Activated naive CD4-positive, alpha-beta T cell treated with anti-CD3 and anti-CD28 coated beads, Interleukin-2, amount 50 U/mL, for 24 hours (primary cell): Measurements from ENCODE around the gene NCBP2.

ENCODE experiments used
- H3K27ac Mint-ChIP-seq: one replicate; pipeline ENCODE4 v1.8.0; 2021; ENCODE audit warnings: mild to moderate bottlenecking, mixed read lengths
- H3K27me3 Mint-ChIP-seq: one replicate; pipeline ENCODE4 v1.8.0; 2021; ENCODE audit warnings: mixed read lengths
- H3K36me3 Mint-ChIP-seq: one replicate; pipeline ENCODE4 v1.8.0; 2021; ENCODE audit warnings: mixed read lengths
- H3K4me1 Mint-ChIP-seq: one replicate; pipeline ENCODE4 v1.8.0; 2021; ENCODE audit warnings: mixed read lengths
- H3K4me3 Mint-ChIP-seq: one replicate; pipeline ENCODE4 v1.8.0; 2021; ENCODE audit warnings: mild to moderate bottlenecking, mixed read lengths
- H3K9me3 Mint-ChIP-seq: one replicate; pipeline ENCODE4 v1.8.0; 2021; ENCODE audit warnings: mixed read lengths

The NCBP2 gene

DNA sequence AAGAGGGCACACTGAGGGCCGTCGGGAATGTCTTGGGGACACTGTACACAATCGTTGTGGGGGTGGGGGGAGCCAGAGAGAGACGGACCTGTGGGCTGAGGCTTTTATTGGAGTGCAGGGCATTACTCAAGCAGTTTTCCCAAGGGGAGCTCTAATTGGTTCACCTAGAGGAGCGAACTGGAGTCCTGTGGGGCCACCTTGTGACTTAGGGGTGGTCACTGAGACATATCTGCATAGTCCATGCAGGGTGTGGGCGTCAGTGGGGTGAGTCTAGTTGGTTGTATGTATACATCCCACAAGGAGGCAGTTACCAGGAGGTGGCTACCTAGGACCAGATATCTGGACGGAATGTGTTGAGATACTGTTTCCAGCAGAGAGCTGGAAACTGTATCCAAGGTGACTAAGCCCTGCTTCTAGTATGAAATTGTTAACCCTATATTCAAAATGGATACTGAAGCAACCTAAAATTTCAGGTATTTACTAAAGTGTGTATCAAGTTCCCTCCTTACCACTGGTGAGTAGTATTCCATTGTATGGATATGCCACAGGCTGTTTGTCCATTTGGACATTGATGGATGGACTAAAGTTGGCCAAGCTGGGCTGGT lies 28.9 kb upstream of the NCBP2 start:
- Mint-ChIP-seq H3K36me3 (no peaks in the 10 kb centered on the region), H3K4me1 (no peaks in the 10 kb centered on the region), H3K27ac (no peak overlapping the region), H3K4me3 (no peak overlapping the region), H3K27me3 (no peaks in the 10 kb centered on the region), H3K9me3 (no peaks in the 10 kb centered on the region)

DNA sequence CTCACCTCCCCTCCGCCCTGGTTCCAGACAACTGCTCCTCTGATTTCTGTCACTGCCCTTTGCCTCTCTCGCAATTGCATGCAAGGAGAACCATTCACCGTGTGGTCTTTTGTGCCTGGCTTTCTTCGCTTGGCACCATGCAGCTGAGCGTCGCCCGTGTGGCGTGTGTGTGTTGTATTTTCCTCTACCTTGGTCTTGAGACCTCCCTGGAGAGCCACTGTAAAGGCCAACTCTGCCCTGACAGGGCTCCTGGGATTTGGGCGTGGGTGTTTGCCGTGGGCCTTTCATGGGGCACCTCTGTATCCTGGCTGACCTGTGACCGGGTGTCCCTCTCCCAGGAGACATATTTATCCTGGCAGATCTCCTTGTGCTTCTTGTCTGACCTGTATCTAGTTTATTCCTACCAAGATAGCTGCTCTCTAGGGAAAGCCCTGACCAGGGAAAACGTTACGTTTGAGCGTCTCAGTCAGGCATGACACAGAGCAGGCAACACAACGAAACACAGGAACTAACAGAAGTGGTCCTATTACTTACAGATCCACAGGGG lies 28.3 kb upstream of the NCBP2 start:
- Mint-ChIP-seq H3K4me3 (peak overlapping the region; percentile 80), H3K27me3 (no peaks in the 10 kb centered on the region), H3K36me3 (no peaks in the 10 kb centered on the region), H3K27ac (peak overlapping the region; percentile 55), H3K4me1 (no peaks in the 10 kb centered on the region), H3K9me3 (no peaks in the 10 kb centered on the region)

DNA sequence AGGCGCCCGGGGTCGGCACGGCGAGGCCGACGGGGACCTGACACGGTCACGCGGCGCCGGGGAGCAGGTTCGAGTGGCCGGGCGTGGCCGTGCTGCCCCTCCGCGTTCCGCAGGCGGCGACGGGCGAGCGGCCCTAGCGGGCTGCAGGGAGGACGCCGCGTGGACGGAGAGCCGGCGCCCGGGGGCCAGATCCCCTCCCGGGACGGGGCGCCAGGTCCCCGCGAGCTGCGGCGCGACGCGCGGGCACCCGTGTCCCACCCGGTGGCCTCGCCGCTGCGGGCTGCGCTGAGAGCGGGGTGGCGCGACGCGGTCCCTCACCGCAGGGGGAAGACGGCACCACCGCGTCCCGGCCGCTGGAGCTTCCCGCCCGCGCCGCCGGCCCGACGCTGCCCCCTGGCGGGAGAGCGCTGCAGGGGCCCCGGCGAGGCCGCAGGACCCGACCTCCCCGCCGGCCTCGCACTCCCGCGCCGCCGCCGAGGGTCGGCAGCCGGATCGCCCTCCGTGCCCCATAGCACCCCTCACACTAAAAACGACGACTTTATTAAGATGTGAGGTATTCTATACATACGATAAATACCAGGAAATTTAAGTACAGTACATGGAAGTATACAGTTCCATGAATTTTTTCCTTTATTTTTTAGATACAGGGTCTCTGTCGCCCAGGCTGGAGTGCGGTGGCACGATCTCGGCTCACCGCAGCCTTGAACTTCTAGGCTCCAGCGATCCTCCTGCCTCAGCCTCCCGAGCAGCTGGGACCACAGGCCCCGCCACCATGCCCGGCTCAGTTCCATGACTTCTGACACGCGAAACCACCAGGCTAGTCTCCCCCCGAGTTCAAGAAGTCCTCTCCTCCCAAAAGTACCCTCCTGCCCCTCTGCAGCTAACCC lies 27.6 kb upstream of the NCBP2 start:
- no peaks in the 10 kb centered on the region for H3K4me1 Mint-ChIP-seq
- no peaks in the 10 kb centered on the region for H3K36me3 Mint-ChIP-seq
- H3K27me3 Mint-ChIP-seq = no peaks in the 10 kb centered on the region
- H3K4me3 Mint-ChIP-seq = peak overlapping the region; percentile 80
- H3K9me3 Mint-ChIP-seq = no peaks in the 10 kb centered on the region
- H3K27ac Mint-ChIP-seq = peak overlapping the region; percentile 55

DNA sequence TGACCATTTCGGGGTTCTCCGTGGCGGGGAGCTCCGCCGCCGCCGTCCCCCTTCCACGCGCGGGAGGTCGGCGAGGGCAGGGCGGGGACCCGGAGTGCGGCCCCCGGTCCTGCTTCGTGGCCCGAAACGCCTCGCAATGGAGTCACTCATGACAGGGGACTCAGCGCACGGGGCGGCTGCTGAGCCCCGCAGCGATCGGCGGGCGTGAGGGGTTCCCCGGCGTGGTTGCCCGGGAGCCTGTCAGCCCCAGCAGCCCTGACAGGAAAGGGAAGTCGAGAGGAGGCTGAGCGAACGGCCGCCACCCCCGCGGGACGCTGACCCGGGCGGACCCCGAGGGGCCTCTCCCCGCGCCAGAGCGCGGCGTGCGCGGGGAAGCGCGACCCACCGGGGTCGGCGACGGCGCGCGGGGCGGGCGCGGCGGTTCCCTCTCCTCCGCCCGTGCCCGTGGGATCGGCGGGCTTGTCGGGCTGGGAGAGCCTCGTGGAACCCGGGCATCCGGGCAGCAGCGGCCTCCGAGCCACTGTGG lies 26.9 kb upstream of the NCBP2 start:
- Mint-ChIP-seq H3K4me3 (peak overlapping the region; percentile 85), H3K27ac (no peak overlapping the region)

DNA sequence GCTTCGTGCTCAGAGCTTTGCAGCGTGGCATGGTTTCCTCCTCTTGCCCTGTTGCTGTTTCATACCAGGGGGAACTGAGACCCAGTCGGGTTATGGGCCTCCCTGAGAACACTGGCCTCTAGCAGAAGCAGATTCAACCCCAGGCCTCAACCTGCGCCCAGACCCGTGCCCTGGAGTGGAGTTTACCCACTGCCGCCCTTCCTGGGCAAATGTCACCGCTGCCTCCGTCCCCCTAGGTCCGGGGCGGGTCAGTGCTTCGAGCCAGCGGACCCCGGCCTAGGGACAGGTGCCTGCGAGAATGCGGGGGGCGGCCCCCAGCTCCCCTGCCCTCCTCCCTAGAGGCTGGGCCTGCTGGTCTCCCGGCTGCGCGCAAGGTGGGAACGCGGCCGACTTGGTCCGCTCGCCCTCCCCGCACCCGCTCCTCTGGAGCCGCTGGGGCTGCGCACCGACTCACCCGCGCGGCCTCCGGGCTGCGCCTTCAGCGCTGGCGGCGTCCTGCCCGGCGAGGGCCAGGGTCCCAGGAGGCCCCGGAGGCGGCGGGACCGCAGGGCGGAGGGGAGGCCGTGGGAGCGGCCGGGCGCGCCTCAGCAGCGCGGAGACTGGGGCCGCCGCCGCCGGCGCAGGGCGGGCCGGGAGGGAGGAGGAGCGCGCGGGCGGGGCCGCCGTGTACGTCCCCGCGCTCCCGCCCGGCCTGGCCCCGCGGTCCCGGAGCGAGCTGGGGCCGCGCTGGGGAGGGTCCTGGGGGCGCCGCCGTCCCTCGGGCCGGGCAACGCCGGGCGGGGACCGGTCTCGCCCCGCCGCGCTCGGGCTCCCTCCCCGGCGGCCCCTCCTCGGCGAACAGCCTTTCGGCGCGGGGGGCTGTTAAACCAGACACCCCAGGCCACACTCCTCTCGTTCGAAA lies 26.2 kb upstream of the NCBP2 start, which contains the start of gene PIGZ:
Gene PIGZ, minus strand, starts transcription at position 601 of the 901 bp plus-strand sequence. CDS start 16,802 bp downstream, outside the sequence.
- H3K36me3 Mint-ChIP-seq = no peaks in the 10 kb centered on the region
- H3K27me3 Mint-ChIP-seq = no peaks in the 10 kb centered on the region
- H3K4me3 Mint-ChIP-seq = peak within 1 kb of the TSS; percentile 85
- H3K4me1 Mint-ChIP-seq = no peaks in the 10 kb centered on the region
- H3K9me3 Mint-ChIP-seq = no peaks in the 10 kb centered on the region
- H3K27ac Mint-ChIP-seq = no peak within 1 kb of the TSS

More for the DNA sequence above, 26.9 kb upstream of the NCBP2 start:
- Mint-ChIP-seq H3K36me3 (no peaks in the 10 kb centered on the region), H3K9me3 (no peaks in the 10 kb centered on the region), H3K27me3 (no peaks in the 10 kb centered on the region), H3K4me1 (no peaks in the 10 kb centered on the region)

DNA sequence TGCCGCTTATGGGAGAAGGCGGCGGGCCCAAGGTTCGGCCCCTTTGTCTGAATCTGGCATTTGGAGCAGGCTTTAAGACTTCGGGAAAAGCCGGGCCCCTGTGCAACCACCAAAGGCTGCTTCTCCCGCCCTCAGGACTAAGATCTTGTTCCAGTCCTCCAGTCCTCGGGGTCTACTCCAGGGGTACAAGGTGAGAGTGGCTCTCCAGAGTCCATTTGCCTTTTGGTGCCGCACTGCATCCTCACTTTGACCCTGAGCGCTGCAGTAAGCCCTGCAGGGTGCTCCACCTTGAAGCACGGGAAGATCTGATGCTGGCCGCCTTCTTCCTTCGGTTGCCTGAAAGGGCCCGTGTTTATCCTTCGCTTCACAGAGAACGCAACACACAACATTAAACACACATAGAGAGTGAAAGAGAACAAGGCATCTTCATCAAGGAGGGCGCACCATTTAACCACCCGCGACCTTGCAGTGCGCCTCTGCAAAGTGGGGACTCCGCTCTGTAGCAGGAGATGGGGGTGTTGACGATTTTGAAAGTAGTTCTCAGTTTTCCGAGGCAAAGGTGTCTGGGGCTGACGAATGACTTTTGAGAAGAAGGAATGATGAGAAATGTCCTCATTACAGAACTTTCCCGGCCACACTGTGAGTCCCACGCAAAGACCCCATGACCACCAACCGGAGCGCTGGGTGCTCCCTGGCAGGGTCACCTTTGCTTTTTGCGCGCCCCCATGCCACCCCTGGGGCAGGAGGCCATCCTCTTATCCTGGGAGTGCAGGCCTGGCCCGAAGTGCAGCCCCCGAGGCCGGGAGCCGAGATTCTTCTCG lies 25.3 kb upstream of the NCBP2 start:
- H3K36me3 Mint-ChIP-seq = no peaks in the 10 kb centered on the region
- H3K4me3 Mint-ChIP-seq = peak overlapping the region; percentile 75
- no peak overlapping the region for H3K27ac Mint-ChIP-seq
- no peaks in the 10 kb centered on the region for H3K27me3 Mint-ChIP-seq
- no peaks in the 10 kb centered on the region for H3K4me1 Mint-ChIP-seq
- H3K9me3 Mint-ChIP-seq = no peaks in the 10 kb centered on the region

DNA sequence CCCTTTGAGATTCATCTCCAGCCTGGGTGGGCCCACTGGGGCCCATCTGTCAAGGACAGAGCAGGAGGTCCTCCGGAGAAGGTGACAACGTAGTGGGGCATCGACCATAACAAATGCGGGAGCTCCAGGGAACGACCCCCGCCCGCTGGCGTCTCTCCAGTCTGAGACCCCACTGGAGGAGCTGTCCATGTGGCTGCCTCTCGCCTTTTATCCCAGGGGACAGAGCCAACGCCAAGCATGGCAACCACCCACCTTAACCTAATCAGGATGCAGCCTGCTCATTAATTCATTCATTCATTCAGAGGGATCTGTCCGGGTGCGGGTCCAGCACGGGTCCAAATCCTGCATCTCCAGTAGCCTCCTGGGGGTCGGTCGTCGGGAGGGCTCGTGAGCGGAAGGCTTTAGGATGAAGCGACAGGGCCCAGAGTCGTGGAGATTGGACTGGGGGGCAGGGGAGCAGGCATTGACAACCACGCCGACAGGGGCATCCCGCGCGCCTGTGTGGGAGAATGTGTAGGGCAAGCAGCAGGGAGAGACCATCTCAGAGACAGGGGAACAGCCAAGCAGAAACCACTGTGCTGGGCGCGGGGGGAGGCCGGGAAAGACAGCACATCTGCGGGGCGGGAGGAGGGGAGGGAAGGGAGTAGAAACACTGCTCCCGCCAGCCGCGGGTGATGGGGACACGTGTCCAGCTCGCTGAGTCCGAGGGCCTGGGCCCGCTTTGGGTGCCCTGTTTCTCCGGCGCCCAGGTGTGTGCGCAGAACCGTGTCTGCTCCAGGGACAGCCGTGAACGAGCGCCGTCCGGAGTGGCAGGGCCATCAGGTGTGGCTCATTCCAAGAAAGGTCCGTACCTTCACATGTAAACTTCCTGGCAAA lies 24.4 kb upstream of the NCBP2 start:
- Mint-ChIP-seq H3K27ac (no peak overlapping the region), H3K9me3 (no peaks in the 10 kb centered on the region), H3K27me3 (no peaks in the 10 kb centered on the region), H3K36me3 (no peaks in the 10 kb centered on the region), H3K4me1 (no peaks in the 10 kb centered on the region), H3K4me3 (peak overlapping the region; percentile 36)

DNA sequence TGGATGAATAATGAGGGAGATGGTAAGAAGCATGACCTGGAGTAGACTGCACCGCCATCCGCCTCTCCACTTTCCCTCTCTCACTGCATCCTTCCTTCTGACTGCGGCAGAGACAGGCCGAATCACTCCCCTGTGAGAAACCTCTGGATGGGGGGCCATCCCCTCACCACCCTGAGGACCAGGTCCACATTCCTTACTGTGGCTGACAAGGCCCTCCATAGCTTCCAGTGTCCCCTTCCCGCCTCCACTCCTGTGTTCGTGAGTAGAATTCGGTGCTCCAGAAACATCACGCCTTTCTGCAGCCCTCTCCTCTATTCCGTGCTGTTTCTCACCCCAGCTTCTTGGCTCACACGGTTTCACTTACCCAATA lies 23.5 kb upstream of the NCBP2 start:
- Mint-ChIP-seq H3K27ac (no peak overlapping the region), H3K9me3 (no peaks in the 10 kb centered on the region), H3K27me3 (no peaks in the 10 kb centered on the region), H3K4me1 (no peaks in the 10 kb centered on the region), H3K36me3 (no peaks in the 10 kb centered on the region), H3K4me3 (no peak overlapping the region)

DNA sequence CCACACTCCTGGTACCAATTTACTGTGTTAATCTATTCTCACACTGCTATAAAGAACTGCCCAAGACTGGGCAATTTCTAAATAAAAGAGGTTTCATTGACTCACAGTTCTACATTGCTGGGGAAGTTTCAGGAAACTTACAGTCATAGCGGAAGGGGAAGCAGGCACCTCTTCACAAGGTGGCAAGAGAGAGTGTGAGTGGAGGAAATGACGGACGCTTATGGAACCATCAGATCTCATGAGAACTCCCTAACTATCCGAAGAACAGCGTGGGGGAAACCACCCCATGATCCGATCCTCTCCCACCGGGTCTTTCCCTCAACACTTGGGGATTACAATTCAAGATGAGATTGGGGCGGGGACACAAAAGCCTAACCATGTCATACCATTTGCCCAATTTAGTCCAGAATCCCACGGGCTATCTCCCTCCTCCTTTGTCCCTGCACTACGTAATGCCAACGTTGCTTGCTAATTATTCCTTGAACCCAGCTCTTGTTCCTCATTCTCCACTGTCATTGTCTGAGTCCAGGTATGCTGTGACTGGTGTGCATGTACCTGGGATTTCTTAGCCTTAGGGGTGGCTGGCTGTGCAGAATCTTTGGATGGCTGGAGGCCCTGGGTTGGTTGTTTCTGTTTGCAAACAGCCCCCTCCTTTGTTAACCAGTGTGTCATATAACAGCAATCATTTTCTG lies 22.9 kb upstream of the NCBP2 start:
- H3K4me1 Mint-ChIP-seq = no peaks in the 10 kb centered on the region
- H3K9me3 Mint-ChIP-seq = no peaks in the 10 kb centered on the region
- no peak overlapping the region for H3K27ac Mint-ChIP-seq
- H3K4me3 Mint-ChIP-seq = no peak overlapping the region
- H3K36me3 Mint-ChIP-seq = no peaks in the 10 kb centered on the region
- no peaks in the 10 kb centered on the region for H3K27me3 Mint-ChIP-seq

DNA sequence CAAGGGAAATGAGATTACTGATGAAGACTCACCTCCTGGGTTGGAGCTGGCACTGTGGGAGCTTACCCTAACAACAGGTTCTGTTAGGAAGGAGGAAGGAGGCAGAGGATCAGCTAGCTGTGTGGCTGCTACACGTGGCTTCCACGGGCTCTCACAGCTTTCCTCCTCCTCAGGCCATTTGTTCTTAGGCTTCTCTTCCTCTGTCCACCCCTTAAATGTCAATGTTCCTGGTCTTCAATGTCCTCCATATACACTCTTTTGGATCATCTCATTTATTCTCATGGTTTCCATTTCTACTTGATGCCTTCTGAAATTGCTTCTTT lies 21.3 kb upstream of the NCBP2 start:
- no peak overlapping the region for H3K4me3 Mint-ChIP-seq
- H3K36me3 Mint-ChIP-seq = no peaks in the 10 kb centered on the region

DNA sequence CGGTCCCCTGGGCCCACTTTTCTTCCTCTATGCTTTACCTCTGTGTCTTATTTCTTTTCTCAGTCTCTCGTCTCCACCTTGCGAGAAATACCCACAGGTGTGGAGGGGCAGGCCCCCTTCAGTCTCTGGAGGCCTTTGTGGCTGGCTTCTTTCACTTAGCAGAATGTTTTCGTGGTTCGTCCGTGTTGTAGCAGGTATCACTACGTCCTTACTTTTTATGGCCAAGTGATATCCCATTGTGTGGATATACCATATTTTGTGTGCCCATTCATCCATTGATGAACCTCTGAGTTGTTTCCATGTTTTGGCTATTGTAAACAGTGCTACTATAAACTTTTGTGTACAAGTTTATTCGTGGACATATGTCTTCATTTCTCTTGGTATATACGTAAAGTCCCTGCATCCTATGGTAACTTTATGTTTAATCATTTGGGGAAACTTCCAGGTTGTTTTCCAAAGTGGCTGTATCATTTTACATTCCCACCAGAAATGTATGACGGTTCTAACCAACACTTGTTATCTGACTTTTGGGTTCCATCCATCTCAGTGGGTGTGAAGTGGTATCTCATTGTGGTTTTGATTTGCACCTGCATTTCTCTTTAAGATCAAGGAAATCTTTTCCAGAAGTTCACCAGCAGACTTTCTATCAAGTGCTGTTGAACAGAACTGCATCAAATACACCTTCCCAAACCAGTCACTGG lies 20.8 kb upstream of the NCBP2 start:
- Mint-ChIP-seq H3K27ac (no peak overlapping the region), H3K27me3 (no peaks in the 10 kb centered on the region), H3K9me3 (no peaks in the 10 kb centered on the region), H3K36me3 (no peaks in the 10 kb centered on the region), H3K4me3 (no peak overlapping the region), H3K4me1 (no peaks in the 10 kb centered on the region)

More for the DNA sequence above, 21.3 kb upstream of the NCBP2 start:
- no peaks in the 10 kb centered on the region for H3K4me1 Mint-ChIP-seq
- no peaks in the 10 kb centered on the region for H3K9me3 Mint-ChIP-seq
- no peak overlapping the region for H3K27ac Mint-ChIP-seq
- H3K27me3 Mint-ChIP-seq = no peaks in the 10 kb centered on the region

DNA sequence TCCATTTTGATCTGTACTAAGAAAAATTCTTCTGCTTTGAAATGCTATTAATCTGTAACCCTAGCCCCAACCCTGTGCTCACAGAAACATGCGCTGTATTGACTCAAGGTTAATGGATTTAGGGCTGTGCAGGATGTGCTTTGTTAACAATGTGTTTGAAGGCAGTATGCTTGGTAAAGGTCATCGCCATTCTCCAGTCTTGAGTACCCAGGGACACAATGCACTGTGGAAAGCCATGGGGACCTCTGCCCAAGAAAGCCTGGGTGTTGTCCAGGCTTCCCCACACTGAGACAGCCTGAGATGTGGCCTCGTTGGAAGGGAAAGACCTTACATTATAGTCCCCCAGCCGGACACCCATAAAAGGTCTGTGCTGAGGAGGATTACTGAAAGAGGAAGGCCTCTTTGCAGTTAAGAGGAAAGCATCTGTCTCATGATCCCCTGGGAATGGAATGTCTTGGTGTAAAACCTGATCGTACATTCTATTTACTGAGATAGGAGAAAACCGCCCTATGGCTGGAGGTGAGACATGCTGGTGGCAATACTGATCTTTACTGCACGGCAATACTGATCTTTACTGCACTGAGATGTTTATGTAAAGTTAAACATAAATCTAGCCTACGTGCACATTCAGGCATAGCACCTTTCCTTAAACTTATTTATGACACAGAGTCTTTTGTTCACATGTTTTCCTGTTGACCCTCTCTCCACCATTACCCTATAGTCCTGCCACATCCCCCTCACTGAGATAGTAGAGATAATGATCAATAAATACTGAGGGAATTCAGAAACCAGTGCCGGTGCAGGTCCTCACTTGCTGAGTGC lies 20.0 kb upstream of the NCBP2 start:
- no peaks in the 10 kb centered on the region for H3K4me1 Mint-ChIP-seq
- no peaks in the 10 kb centered on the region for H3K36me3 Mint-ChIP-seq
- no peak overlapping the region for H3K27ac Mint-ChIP-seq
- no peak overlapping the region for H3K4me3 Mint-ChIP-seq
- no peaks in the 10 kb centered on the region for H3K9me3 Mint-ChIP-seq
- H3K27me3 Mint-ChIP-seq = no peaks in the 10 kb centered on the region
